ENCODE results near the gene CADM1. TPM values are rescaled to one million over a fixed set of nuclear protein-coding genes. Genes with fewer than 3 reads are reported as not detected.

The CADM1 gene
- total and polyA plus RNA-seq, 4 donors: 31.7 to 243 (median 77.9) TPM

DNA sequence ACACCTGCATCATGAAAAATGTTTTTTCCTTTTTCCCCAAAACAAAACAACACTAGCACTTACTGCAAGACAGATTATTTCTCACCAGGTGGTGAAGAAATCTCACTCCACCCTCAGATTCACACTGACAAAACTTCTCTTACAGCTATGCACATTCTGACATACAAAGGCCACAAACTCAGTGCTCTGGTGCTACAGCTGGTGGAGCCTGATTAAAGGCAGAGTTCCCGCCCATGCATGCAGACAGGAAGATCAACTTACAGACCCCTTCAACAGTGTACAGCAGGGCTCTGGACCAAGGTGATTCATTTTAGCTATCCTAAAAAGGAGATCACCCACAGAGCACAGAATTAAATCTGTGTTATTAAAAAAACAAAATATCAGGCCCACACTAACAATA is 112.6 kb downstream of the CADM1 start:
- no peaks in the 10 kb centered on the region for H3K27me3 ChIP-seq (ENCODE audit: control insufficient read depth in 3 of 3, insufficient read depth in 3 of 3, low read length in 2 of 3)
- WGBS, 2 donors: 67 to 69% methylated on average over 1 of the region's 1 CpG
- no peak overlapping the region for H3K27ac ChIP-seq (ENCODE audit: low read depth in 1 of 2, low read length in 1 of 2)
- no peak for ATAC-seq (ENCODE audit: insufficient read depth, low FRiP score)
- H3K36me3 ChIP-seq (ENCODE audit: control insufficient read depth in 4 of 4, insufficient read depth in 4 of 4, low read length in 4 of 4): no peaks in the 10 kb centered on the region
- peak; percentile 20 to 51 (median 47) for DNase-seq
- H3K9me3 ChIP-seq (ENCODE audit: control insufficient read depth in 4 of 4, insufficient read depth in 3 of 4, low read length in 3 of 4): peaks cover 0 to 1% (median 0%) of the 10 kb centered on the region in 4 donors
- TF ChIP-seq, protein P1, sequence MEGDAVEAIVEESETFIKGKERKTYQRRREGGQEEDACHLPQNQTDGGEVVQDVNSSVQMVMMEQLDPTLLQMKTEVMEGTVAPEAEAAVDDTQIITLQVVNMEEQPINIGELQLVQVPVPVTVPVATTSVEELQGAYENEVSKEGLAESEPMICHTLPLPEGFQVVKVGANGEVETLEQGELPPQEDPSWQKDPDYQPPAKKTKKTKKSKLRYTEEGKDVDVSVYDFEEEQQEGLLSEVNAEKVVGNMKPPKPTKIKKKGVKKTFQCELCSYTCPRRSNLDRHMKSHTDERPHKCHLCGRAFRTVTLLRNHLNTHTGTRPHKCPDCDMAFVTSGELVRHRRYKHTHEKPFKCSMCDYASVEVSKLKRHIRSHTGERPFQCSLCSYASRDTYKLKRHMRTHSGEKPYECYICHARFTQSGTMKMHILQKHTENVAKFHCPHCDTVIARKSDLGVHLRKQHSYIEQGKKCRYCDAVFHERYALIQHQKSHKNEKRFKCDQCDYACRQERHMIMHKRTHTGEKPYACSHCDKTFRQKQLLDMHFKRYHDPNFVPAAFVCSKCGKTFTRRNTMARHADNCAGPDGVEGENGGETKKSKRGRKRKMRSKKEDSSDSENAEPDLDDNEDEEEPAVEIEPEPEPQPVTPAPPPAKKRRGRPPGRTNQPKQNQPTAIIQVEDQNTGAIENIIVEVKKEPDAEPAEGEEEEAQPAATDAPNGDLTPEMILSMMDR (IDR thresholded peaks at IDR 0.05; ENCODE audit: control extremely low read depth, extremely low read depth): no peak
- H3K9ac ChIP-seq (ENCODE audit: insufficient read depth in 1 of 2, low read length in 2 of 2): no peak overlapping the region
- H3K4me1 ChIP-seq (ENCODE audit: control insufficient read depth in 5 of 5, insufficient read depth in 5 of 5, low read length in 5 of 5): peaks cover 0 to 32% (median 6%) of the 10 kb centered on the region in 5 donors
- H3K4me3 ChIP-seq: no peak overlapping the region

- 17 to 35% methylated on average over 3 of the region's 3 CpGs for WGBS, 2 donors
Observed at GRCh38 chr11:115391160-115391559, 113.1 kb downstream of the CADM1 start.

DNA sequence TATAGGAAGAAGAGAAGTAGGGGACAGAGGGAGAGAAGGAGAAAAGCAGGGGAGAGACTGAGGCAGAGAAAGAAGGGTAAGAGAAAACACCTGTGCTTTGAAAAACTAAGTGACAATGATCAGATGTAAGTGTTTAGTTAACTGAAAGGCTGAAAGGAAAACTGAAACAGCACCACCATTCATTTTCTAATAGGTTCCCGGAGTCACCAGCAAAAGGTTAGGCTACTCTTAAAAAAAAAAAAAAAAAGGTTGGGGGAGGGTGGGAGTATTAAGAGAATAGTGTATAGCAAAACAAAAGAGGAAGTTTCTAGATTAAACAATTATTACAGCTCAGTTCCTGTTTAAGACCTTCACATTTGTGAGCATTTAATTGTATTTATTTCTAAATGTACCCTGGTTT is 113.8 kb downstream of the CADM1 start:
- H3K4me1 ChIP-seq (ENCODE audit: control insufficient read depth in 5 of 5, insufficient read depth in 5 of 5, low read length in 5 of 5): peaks cover 0 to 24% (median 6%) of the 10 kb centered on the region in 5 donors
- no peak overlapping the region for H3K27ac ChIP-seq (ENCODE audit: low read depth in 1 of 2, low read length in 1 of 2)
- no peak overlapping the region for H3K9ac ChIP-seq (ENCODE audit: insufficient read depth in 1 of 2, low read length in 2 of 2)
- TF ChIP-seq, protein P1 (IDR thresholded peaks at IDR 0.05; ENCODE audit: control extremely low read depth, extremely low read depth): no peak
- DNase-seq (no peak), ATAC-seq (ENCODE audit: insufficient read depth, low FRiP score) (no peak)
- H3K36me3 ChIP-seq (ENCODE audit: control insufficient read depth in 4 of 4, insufficient read depth in 4 of 4, low read length in 4 of 4): no peaks in the 10 kb centered on the region
- H3K27me3 ChIP-seq (ENCODE audit: control insufficient read depth in 3 of 3, insufficient read depth in 3 of 3, low read length in 2 of 3): no peaks in the 10 kb centered on the region
- H3K9me3 ChIP-seq (ENCODE audit: control insufficient read depth in 4 of 4, insufficient read depth in 3 of 4, low read length in 3 of 4): no peaks in the 10 kb centered on the region
- H3K4me3 ChIP-seq: no peak overlapping the region
- 24 to 34% methylated on average over 1 of the region's 1 CpG for WGBS, 2 donors

More at GRCh38 chr11:115391160-115391559, 113.1 kb downstream of the CADM1 start:
- Histone ChIP-seq H3K4me1 (ENCODE audit: control insufficient read depth in 5 of 5, insufficient read depth in 5 of 5, low read length in 5 of 5) (peaks cover 0 to 27% (median 6%) of the 10 kb centered on the region in 5 donors), H3K9ac (ENCODE audit: insufficient read depth in 1 of 2, low read length in 2 of 2) (no peak overlapping the region), H3K27me3 (ENCODE audit: control insufficient read depth in 3 of 3, insufficient read depth in 3 of 3, low read length in 2 of 3) (no peaks in the 10 kb centered on the region), H3K36me3 (ENCODE audit: control insufficient read depth in 4 of 4, insufficient read depth in 4 of 4, low read length in 4 of 4) (no peaks in the 10 kb centered on the region), H3K9me3 (ENCODE audit: control insufficient read depth in 4 of 4, insufficient read depth in 3 of 4, low read length in 3 of 4) (peaks cover 0 to 1% (median 0%) of the 10 kb centered on the region in 4 donors), H3K4me3 (no peak overlapping the region), H3K27ac (ENCODE audit: low read depth in 1 of 2, low read length in 1 of 2) (no peak overlapping the region)
- ATAC-seq (ENCODE audit: insufficient read depth, low FRiP score) (no peak), DNase-seq (peak in 1 of 3 donors; percentile 11)
- TF ChIP-seq, protein P1 (IDR thresholded peaks at IDR 0.05; ENCODE audit: control extremely low read depth, extremely low read depth): no peak

DNA sequence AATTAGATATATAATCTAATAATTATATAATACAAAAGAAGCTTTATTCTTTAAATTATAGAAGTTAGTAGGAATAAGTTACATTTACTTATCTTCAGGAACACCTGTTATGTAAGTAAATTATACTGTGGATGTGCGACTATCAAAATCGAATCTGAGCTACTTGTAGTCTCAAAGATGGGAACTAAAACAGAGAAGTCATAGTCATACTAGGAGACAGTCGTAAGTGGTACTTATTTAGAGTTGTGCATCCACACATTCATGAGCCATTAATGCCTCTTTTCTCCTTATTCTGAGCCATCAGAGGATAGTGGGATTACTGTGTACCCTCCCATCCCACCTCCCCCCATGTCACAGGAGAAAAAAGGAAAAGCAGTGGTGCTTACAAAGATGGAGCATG is 114.4 kb downstream of the CADM1 start:
- Histone ChIP-seq H3K9ac (ENCODE audit: insufficient read depth in 1 of 2, low read length in 2 of 2) (no peak overlapping the region), H3K27me3 (ENCODE audit: control insufficient read depth in 3 of 3, insufficient read depth in 3 of 3, low read length in 2 of 3) (no peaks in the 10 kb centered on the region), H3K36me3 (ENCODE audit: control insufficient read depth in 4 of 4, insufficient read depth in 4 of 4, low read length in 4 of 4) (no peaks in the 10 kb centered on the region), H3K27ac (ENCODE audit: low read depth in 1 of 2, low read length in 1 of 2) (no peak overlapping the region), H3K4me3 (no peak overlapping the region), H3K4me1 (ENCODE audit: control insufficient read depth in 5 of 5, insufficient read depth in 5 of 5, low read length in 5 of 5) (peaks cover 0 to 24% (median 6%) of the 10 kb centered on the region in 5 donors), H3K9me3 (ENCODE audit: control insufficient read depth in 4 of 4, insufficient read depth in 3 of 4, low read length in 3 of 4) (no peaks in the 10 kb centered on the region)
- no peak for ATAC-seq (ENCODE audit: insufficient read depth, low FRiP score)
- WGBS, 2 donors: 72 to 77% methylated on average over 3 of the region's 3 CpGs
- no peak for DNase-seq
- TF ChIP-seq, protein P1 (IDR thresholded peaks at IDR 0.05; ENCODE audit: control extremely low read depth, extremely low read depth): no peak
